ENCODE measurements around the gene SLIT3.

Gene SLIT3

DNA sequence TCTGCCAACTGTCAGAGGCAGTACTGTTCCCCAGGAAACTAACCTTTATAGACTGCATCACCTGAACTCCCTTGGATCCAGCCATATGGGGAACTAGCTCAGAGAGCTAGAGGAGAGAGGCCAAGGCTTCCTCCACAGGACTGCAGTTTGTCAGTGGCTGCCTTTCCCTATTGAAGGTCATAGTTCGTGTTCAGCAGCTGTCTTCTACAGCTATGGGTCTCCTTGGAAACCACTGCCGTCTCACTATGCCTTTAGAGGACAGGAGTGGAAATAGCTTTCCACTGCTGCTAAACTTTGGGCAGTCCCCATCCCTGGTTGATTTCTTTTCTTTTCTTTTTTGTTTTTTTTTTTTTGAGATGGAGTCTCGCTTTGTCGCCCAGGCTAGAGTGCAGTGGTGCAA is 4.4 kb upstream of the SLIT3 start:
- Mint-ChIP-seq H3K27me3 (peaks cover 38 to 56% of the 10 kb centered on the region in 2 donors), H3K36me3 (no peaks in the 10 kb centered on the region), H3K4me1 (peaks cover 0 to 3% of the 10 kb centered on the region in 2 donors), H3K27ac (no peak overlapping the region), H3K9me3 (no peaks in the 10 kb centered on the region), H3K4me3 (no peak overlapping the region)
- ATAC-seq (replicated peaks) (no peak), DNase-seq (no peak)

DNA sequence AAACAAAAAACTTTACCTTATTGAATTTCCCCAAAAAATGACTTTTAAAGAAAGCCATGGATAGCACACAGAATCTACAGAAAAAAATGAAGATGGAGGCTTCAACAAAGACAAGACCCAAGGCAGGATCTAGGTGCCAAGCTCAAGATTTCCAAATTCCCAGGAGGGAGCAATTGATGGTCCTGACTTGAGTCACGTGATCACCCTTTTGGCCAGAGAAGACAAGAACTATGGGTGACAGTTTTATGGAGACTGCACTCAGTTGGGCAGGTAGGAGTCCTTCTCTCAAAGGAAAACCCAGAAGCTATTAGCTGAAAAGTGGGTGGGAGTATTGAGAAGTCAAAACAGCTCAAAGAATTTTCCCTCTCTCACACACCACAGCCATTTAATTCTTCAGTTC is 3.2 kb upstream of the SLIT3 start:
- H3K36me3 Mint-ChIP-seq = no peaks in the 10 kb centered on the region
- no peak overlapping the region for H3K4me3 Mint-ChIP-seq
- peaks cover 47 to 63% of the 10 kb centered on the region in 2 donors for H3K27me3 Mint-ChIP-seq
- H3K9me3 Mint-ChIP-seq = no peaks in the 10 kb centered on the region
- ATAC-seq (replicated peaks) (no peak), DNase-seq (no peak)
- H3K4me1 Mint-ChIP-seq = peaks cover 0 to 7% of the 10 kb centered on the region in 2 donors
- H3K27ac Mint-ChIP-seq = no peak overlapping the region

DNA sequence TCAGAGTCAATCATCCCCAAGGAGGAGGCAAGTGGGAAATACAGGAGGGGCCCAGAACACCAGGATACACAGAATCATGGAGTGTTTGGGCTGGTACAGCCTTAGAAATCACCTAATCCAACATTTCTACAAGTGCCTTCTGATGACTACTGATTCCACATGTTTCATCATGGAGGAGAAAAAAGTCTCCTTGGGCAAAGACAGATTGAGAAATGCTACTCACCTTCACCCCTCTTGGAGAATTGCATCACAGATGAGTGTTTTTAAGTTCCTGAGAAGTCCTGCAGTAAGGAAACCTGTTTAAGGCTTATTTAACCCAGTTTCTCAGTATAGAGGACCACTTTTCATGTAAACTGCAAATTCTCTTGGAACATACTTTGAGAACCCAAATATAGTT is 2.2 kb upstream of the SLIT3 start:
- Mint-ChIP-seq H3K4me1 (peaks cover 0 to 7% of the 10 kb centered on the region in 2 donors), H3K4me3 (no peak overlapping the region), H3K27me3 (peaks cover 54 to 63% of the 10 kb centered on the region in 2 donors), H3K9me3 (no peaks in the 10 kb centered on the region), H3K27ac (no peak overlapping the region), H3K36me3 (no peaks in the 10 kb centered on the region)
- ATAC-seq (replicated peaks) = no peak
- no peak for DNase-seq

DNA sequence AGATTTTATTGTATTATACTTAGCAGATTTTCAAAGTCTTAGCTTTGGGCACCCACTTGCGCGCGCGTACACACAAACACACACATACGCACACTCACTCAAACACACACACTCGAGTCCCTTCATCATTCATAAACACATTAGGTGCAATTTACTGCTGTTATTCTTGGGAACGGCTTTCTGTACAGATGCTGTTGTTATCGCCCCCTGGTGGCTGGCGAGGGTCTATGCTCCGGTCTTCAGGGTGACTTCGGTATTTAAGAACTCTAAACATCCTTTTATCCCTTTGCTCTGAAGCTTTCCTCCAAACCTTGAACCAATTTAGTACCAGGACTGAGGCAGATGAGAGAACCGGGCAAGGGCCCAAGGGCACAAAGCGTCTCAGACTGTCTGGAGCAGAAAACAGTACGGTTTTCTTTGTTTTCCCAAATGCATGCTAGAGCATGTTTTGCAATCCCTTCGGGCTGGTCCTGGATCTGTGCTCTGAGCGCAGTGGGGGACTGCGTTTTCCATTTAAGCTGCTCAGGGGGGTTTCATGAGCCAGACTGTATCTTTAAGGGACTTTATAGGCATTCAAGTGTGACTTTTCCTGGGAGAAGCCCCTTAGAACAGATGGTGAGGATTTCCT is 1.7 kb upstream of the SLIT3 start:
- no peaks in the 10 kb centered on the region for H3K36me3 Mint-ChIP-seq
- H3K27ac Mint-ChIP-seq = no peak overlapping the region
- peaks cover 52 to 63% of the 10 kb centered on the region in 2 donors for H3K27me3 Mint-ChIP-seq
- no peak overlapping the region for H3K4me3 Mint-ChIP-seq
- ATAC-seq (replicated peaks) (peak; percentile 64 to 68), DNase-seq (peak; percentile 40)
- H3K9me3 Mint-ChIP-seq = no peaks in the 10 kb centered on the region
- H3K4me1 Mint-ChIP-seq = peaks cover 0 to 7% of the 10 kb centered on the region in 2 donors

DNA sequence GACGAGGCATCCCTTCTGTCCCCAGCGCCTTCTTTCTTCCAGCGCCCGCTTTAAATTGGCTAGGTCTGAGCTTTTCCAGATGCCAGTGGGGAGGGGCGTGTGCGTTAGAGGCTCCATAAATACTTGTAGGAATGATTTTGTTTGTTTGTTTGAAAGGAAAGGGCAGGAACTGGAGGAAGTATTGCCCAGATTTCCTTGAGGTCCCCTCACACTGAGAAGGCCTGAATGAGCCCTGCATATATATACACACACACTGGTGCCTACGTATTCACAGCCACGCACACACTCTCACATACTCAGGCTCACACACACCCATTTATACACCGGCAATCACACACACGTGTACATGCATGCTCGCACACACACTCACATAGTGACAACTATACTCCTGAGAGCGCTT is 1.0 kb upstream of the SLIT3 start:
- no peak for DNase-seq
- peaks cover 51 to 61% of the 10 kb centered on the region in 2 donors for H3K27me3 Mint-ChIP-seq
- H3K4me1 Mint-ChIP-seq = peaks cover 0 to 7% of the 10 kb centered on the region in 2 donors
- H3K27ac Mint-ChIP-seq = no peak overlapping the region
- ATAC-seq (replicated peaks) = peak; percentile 36 to 46
- H3K36me3 Mint-ChIP-seq = no peaks in the 10 kb centered on the region
- H3K9me3 Mint-ChIP-seq = no peaks in the 10 kb centered on the region
- H3K4me3 Mint-ChIP-seq = no peak overlapping the region

DNA sequence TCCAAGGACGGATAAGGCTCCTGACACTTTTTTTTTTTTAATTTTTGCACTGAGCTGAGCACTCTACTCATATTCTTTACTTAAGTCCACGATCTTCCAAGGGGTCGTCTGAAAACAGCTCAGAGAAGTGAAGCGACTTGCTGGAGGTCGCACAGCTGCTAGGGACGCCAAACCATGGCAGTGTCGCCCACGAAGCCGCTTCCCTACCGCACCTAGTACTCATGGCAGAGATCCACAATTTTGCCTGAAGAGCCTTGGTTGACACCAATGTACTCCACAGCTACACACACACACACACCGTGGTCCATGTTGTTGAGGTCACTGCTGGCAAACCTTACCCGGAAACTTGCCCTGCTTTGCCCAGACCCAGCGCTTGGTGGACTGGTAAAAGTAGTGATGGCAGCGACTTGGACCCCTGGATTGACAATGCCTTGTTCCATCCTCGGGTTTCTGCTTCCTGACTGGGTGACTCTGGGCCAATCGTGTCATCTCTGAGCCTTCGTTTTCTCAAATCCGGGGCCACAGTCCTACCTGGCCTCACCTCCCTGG is 521 bp upstream of the SLIT3 start:
- peaks cover 0 to 7% of the 10 kb centered on the region in 2 donors for H3K4me1 Mint-ChIP-seq
- DNase-seq (no peak), ATAC-seq (replicated peaks) (no peak)
- no peaks in the 10 kb centered on the region for H3K36me3 Mint-ChIP-seq
- no peaks in the 10 kb centered on the region for H3K9me3 Mint-ChIP-seq
- no peak overlapping the region for H3K4me3 Mint-ChIP-seq
- H3K27me3 Mint-ChIP-seq = peaks cover 51 to 58% of the 10 kb centered on the region in 2 donors
- H3K27ac Mint-ChIP-seq = no peak overlapping the region

DNA sequence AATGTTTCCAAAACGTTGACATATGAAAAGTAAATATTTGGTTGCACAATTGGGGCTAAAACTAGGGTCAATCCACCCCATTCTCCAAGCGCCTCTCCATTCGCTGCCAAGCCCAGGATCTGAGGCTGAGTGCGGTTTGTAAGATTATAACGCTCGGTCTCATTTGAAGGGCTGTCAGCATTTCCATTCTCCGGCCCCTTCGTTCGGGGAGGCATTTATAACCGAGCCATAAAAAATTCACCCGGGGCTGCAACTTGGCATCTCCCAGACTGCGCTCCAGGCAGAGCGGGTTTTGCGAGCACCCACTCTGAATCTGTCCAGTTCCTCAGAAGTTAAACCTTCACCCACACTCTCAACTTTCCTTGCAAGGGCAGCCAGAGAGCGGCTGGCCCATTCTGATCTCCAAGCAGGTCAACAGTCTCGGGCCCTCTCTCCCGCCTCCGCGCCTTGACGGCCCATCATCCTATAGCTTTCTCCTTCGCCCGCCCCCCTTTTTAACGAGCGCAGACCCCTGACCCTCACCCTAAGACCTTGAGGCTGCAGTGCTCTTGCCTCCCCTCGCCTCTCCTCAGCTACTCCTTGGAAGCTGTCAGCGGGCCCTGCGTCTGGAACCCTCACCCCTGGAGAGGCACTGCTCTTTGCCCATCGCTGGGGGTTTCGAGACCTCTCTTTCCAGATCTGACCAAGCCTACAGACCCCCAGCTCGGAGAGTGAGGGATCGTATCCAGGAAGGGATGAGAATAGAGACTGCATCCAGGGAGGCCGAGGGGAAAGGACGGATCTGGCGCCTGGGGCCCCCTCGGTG is 1.1 kb downstream of the SLIT3 start:
- no peaks in the 10 kb centered on the region for H3K9me3 Mint-ChIP-seq
- peak overlapping the region in 1 of 2 donors; percentile 37 for H3K4me3 Mint-ChIP-seq
- no peaks in the 10 kb centered on the region for H3K36me3 Mint-ChIP-seq
- peaks cover 0 to 7% of the 10 kb centered on the region in 2 donors for H3K4me1 Mint-ChIP-seq
- no peak for DNase-seq
- ATAC-seq (replicated peaks) = no peak
- H3K27ac Mint-ChIP-seq = no peak overlapping the region
- peaks cover 46 to 47% of the 10 kb centered on the region in 2 donors for H3K27me3 Mint-ChIP-seq

DNA sequence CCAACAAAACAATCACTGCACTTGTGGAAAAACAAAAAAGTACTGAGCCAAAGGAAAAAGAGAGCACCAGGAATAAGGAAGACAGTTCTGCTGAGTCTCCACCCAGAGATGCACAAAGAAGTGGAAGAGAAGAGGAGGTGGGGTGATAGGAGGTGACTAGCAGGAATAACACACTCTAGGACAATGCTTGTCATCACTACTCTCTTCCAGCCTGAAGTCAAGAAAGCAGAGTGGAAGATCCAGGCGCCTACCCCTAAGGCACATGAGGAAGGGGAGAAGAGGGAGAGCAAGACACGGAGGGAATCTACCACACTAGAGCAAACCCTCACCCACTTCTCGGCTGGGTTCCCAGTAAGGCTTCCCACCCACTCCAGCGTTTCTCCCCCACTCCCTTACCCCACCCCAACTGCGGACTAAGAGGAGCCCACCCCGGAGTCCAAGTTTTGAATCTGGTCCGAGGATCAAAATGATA is 1.7 kb downstream of the SLIT3 start:
- H3K27ac Mint-ChIP-seq = no peak overlapping the region
- H3K27me3 Mint-ChIP-seq = peaks cover 39 to 41% of the 10 kb centered on the region in 2 donors
- H3K4me1 Mint-ChIP-seq = peaks cover 0 to 7% of the 10 kb centered on the region in 2 donors
- ATAC-seq (replicated peaks) = no peak
- no peaks in the 10 kb centered on the region for H3K36me3 Mint-ChIP-seq
- no peak for DNase-seq
- no peaks in the 10 kb centered on the region for H3K9me3 Mint-ChIP-seq
- H3K4me3 Mint-ChIP-seq = no peak overlapping the region

DNA sequence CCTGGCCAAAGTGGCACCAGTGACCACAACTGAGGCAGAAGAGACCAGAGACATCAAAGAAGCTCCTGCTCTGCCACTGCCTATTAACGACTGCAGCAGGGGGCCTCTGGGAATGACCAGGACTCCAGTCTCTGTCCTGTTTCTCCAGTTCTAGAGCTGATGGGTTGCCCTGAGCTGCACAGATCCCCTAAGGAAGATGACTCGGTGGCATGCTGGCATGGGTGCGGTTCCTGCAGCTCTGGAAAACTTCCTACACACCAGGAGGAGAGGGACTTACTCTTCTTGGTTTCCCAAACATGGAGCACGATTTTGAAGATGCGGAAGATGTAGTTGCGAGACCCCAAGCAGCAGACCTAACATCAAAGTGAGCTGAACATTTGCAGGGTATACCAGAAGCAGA is 2.7 kb downstream of the SLIT3 start:
- H3K27ac Mint-ChIP-seq = no peak overlapping the region
- no peak overlapping the region for H3K4me3 Mint-ChIP-seq
- H3K36me3 Mint-ChIP-seq = no peaks in the 10 kb centered on the region
- ATAC-seq (replicated peaks) = no peak
- no peak for DNase-seq
- peaks cover 0 to 7% of the 10 kb centered on the region in 2 donors for H3K4me1 Mint-ChIP-seq
- no peaks in the 10 kb centered on the region for H3K9me3 Mint-ChIP-seq
- peaks cover 29 to 36% of the 10 kb centered on the region in 2 donors for H3K27me3 Mint-ChIP-seq

DNA sequence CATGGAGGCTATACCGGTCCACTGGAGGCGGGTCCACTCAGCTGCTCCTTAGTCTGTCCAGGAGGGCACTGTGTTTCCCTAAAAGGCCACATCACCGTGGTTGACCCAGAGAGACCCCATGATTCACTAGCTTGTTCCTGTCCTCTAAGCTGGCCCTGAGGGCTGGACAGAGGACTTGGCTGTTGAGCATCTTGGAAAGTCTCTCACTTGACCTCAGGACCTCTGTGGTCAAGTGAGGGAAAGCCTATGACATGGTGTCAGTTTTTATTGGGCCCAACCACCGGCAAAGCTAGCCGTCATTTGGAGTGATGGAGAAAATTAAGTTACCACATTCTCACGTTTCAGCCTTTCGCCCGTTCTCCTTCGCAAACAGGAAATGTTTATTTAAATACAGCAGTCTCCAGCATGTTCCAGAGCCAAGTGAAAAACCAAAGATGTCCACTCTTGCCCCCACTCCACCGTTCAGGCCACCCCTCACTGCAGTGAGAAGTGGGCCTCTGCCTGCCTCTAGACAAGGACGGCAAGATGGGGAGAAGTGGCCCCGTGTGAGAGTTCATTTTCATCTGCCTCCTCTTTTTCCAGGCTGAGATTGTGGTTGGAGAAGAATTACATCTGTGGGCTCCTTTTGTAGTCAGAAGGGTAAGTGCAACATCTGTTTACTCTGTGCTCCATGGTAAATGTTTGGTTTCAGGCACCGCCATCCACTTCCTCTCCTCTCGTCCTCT is 4.4 kb downstream of the SLIT3 start:
- H3K9me3 Mint-ChIP-seq = no peaks in the 10 kb centered on the region
- H3K27me3 Mint-ChIP-seq = peaks cover 14 to 24% of the 10 kb centered on the region in 2 donors
- H3K36me3 Mint-ChIP-seq = no peaks in the 10 kb centered on the region
- DNase-seq (no peak), ATAC-seq (replicated peaks) (no peak)
- H3K4me1 Mint-ChIP-seq = peaks cover 0 to 4% of the 10 kb centered on the region in 2 donors
- no peak overlapping the region for H3K27ac Mint-ChIP-seq
- no peak overlapping the region for H3K4me3 Mint-ChIP-seq

DNA sequence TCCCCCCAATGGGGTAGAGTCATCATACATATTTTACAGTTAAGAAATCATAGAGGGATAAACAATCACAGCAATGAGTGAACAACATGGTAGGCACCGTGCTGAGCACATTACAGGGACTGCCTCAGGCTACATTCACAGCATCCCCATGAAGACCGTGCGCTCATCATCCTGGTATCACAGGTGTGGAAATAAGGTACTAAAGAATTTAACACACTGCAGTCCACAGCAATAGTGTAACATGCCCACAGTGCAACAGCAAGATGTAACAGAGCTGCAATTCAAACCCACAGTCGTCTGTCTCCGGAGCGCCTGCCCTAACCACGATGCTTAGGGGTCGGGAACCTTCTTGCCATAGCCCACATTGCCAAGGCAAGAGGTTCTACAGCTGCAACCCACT is 5.6 kb downstream of the SLIT3 start:
- no peaks in the 10 kb centered on the region for H3K36me3 Mint-ChIP-seq
- ATAC-seq (replicated peaks) = no peak

DNA sequence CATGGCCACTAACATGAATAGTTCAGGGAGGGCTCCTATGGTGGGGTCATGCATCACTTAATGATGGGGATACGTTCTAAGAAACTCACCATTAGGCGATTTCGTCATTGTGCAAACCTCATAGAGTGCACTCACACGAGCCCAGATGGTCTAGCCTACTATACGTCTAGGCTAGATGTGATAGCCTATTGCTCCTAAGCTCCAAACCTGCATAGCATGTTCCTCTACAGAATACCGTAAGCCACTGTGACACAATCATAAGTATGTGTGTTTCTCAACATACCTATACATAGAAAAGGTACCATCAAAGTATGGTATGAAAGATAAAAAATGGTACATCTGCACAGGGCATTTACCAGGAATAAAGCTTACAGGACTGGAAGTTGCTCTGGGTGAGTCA is 6.3 kb downstream of the SLIT3 start:
- Mint-ChIP-seq H3K36me3 (no peaks in the 10 kb centered on the region), H3K27me3 (peaks cover under 1 to 11% of the 10 kb centered on the region in 2 donors), H3K27ac (no peak overlapping the region), H3K4me3 (no peak overlapping the region), H3K9me3 (no peaks in the 10 kb centered on the region), H3K4me1 (peaks cover 0 to 1% of the 10 kb centered on the region in 2 donors)
- ATAC-seq (replicated peaks) (no peak), DNase-seq (no peak)

More for the DNA sequence above, 5.6 kb downstream of the SLIT3 start:
- no peaks in the 10 kb centered on the region for H3K9me3 Mint-ChIP-seq
- H3K27ac Mint-ChIP-seq = no peak overlapping the region
- no peak for DNase-seq
- peaks cover 0 to 5% of the 10 kb centered on the region in 2 donors for H3K4me1 Mint-ChIP-seq
- H3K27me3 Mint-ChIP-seq = peaks cover 7 to 17% of the 10 kb centered on the region in 2 donors
- no peak overlapping the region for H3K4me3 Mint-ChIP-seq

DNA sequence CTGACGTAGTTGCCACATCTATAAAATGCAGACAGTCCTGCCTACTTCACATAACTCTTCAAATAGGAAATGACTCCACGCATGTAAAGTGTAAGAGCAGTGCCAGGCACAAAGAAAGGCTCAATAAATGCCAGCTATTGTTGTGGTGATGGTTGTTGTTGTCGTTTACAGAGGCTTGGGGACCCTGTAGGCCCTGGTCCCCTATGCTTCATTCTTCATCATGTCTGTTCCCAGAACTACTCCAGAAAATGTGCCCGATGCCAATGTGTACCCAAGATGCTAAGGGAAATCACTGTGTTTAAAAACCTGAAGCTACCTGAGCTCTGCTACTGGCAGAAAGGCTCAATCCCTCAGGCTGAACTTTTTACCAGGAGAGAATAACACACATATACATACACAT is 9.1 kb downstream of the SLIT3 start:
- no peak for ATAC-seq (replicated peaks)

DNA sequence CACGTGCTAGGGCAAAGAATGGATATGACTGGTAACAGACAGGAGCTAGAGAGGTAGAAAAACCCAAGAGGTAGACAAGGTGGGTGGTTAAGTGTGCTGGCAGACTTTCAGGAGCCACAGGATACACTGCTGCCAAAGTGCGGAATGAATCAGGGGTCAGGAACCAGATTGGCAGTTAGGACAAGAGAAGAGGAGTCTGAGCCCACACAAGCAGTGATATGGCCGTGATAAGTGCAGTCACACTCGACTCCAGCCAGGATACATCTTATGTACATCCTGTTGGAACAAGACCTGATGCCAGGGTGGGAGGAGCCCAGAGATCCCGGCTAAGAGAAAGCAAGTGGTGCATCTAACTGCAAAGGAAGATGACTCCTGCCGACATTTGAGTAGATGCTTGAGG is 10.0 kb downstream of the SLIT3 start:
- Mint-ChIP-seq H3K36me3 (no peaks in the 10 kb centered on the region), H3K27ac (no peak overlapping the region), H3K4me3 (no peak overlapping the region), H3K4me1 (peaks cover 0 to 1% of the 10 kb centered on the region in 2 donors), H3K27me3 (no peaks in the 10 kb centered on the region), H3K9me3 (no peaks in the 10 kb centered on the region)
- ATAC-seq (replicated peaks) (no peak), DNase-seq (no peak)

More for the DNA sequence above, 9.1 kb downstream of the SLIT3 start:
- peaks cover 0 to 1% of the 10 kb centered on the region in 2 donors for H3K4me1 Mint-ChIP-seq
- H3K36me3 Mint-ChIP-seq = no peaks in the 10 kb centered on the region
- H3K27me3 Mint-ChIP-seq = no peaks in the 10 kb centered on the region
- no peak overlapping the region for H3K4me3 Mint-ChIP-seq
- no peaks in the 10 kb centered on the region for H3K9me3 Mint-ChIP-seq
- no peak for DNase-seq
- H3K27ac Mint-ChIP-seq = no peak overlapping the region
